GM18498 (cell line): ENCODE measurements around the gene NAMPT.
A peak's percentile ranks its signal among the peaks of the same experiment; 100 is the strongest.
"Not testable (repeated sequence)": the region's sequence is repeated elsewhere in the genome, so short reads cannot be mapped to it uniquely, and the experiment has no call there.

ENCODE experiments used
- ATAC-seq: cut with Tn5 transposase; IDR thresholded peaks from one replicate; pipeline ENCODE4 v1.9.1; 2021; ENCODE audit warnings: mild to moderate bottlenecking, moderate library complexity; ENCODE audit not compliant: unreplicated experiment

Gene NAMPT

GRCh38 chr7:106305732-106306131 lies 20.9 kb upstream of the NAMPT start:
- no peak for ATAC-seq

- ATAC-seq: no peak
Observed at GRCh38 chr7:106304568-106304967, 19.8 kb upstream of the NAMPT start.

- not testable (repeated sequence) for ATAC-seq
Observed at GRCh38 chr7:106298631-106299030, 13.8 kb upstream of the NAMPT start.

GRCh38 chr7:106298155-106298554 lies 13.4 kb upstream of the NAMPT start:
- not testable (repeated sequence) for ATAC-seq

GRCh38 chr7:106294334-106294733 lies 9.6 kb upstream of the NAMPT start:
- no peak for ATAC-seq

- ATAC-seq: no peak
Observed at GRCh38 chr7:106291247-106291646, 6.5 kb upstream of the NAMPT start.

GRCh38 chr7:106290319-106290718 lies 5.5 kb upstream of the NAMPT start:
- ATAC-seq: no peak

- ATAC-seq: no peak
Observed at GRCh38 chr7:106289848-106290247, 5.1 kb upstream of the NAMPT start.

GRCh38 chr7:106288263-106288662 lies 3.5 kb upstream of the NAMPT start:
- no peak for ATAC-seq

GRCh38 chr7:106287786-106288185 lies 3.0 kb upstream of the NAMPT start:
- ATAC-seq: no peak

- peak; percentile 19 for ATAC-seq
Observed at GRCh38 chr7:106285855-106286492, 1.2 kb upstream of the NAMPT start.

- peak; percentile 84 for ATAC-seq
Observed at GRCh38 chr7:106285051-106285854, 470 bp upstream of the NAMPT start.

- ATAC-seq: peak; percentile 33
Observed at GRCh38 chr7:106283831-106284713, 711 bp downstream of the NAMPT start.

GRCh38 chr7:106283501-106283830 lies 1.3 kb downstream of the NAMPT start:
- ATAC-seq: no peak

GRCh38 chr7:106282852-106283251 lies 1.9 kb downstream of the NAMPT start:
- no peak for ATAC-seq

GRCh38 chr7:106282390-106282789 lies 2.4 kb downstream of the NAMPT start:
- ATAC-seq: no peak

GRCh38 chr7:106281585-106282318 lies 3.0 kb downstream of the NAMPT start:
- ATAC-seq: no peak

GRCh38 chr7:106281127-106281526 lies 3.7 kb downstream of the NAMPT start:
- no peak for ATAC-seq

GRCh38 chr7:106279425-106280197 lies 5.2 kb downstream of the NAMPT start:
- no peak for ATAC-seq

GRCh38 chr7:106278695-106279094 lies 6.1 kb downstream of the NAMPT start:
- ATAC-seq: no peak
